ENCODE measurements around the gene STK26. TPM values are rescaled to one million over a fixed set of nuclear protein-coding genes. Genes with fewer than 3 reads are reported as not detected.

STK26 gene
- total RNA-seq, 1 experiment from 2014 or later: 50.7 TPM

- CTCF ChIA-PET: no interaction called here
Measured at GRCh38 chrX:132088864-132089263, 65.8 kb downstream of the STK26 start.

GRCh38 chrX:132090403-132091159 is 67.5 kb downstream of the STK26 start:
- H3K9ac ChIP-seq (ENCODE audit: low read length): no peak overlapping the region
- peaks cover 21% of the 10 kb centered on the region for H3K4me1 ChIP-seq (ENCODE audit: insufficient read depth, low read length)
- H4K20me1 ChIP-seq (ENCODE audit: low read length): no peaks in the 10 kb centered on the region
- no peaks in the 10 kb centered on the region for H3K79me2 ChIP-seq (ENCODE audit: low read length)
- no peaks in the 10 kb centered on the region for H3K36me3 ChIP-seq (ENCODE audit: low read depth, low read length)
- no peaks in the 10 kb centered on the region for H3K9me3 ChIP-seq (ENCODE audit: low read length)
- intact Hi-C loops (cut with micrococcal nuclease): no loop called here
- BruUV-seq (replicated peaks): no TSS peak
- ChIA-PET POLR2A (ENCODE audit: unreplicated experiment) (no interaction called here), CTCF (no interaction called here)
- no peaks in the 10 kb centered on the region for H3K27me3 ChIP-seq (ENCODE audit: low read length)
- no peaks in the 10 kb centered on the region for H3F3A ChIP-seq (ENCODE audit: low read length, unreplicated experiment)
- DNase-seq: no peak
- H3K4me2 ChIP-seq (ENCODE audit: low read length): no peak overlapping the region
- no peak overlapping the region for H3K27ac ChIP-seq (ENCODE audit: low read length)
- H3K9me2 ChIP-seq (replicated peaks; ENCODE audit: low read length): no peaks in the 10 kb centered on the region
- H2AFZ ChIP-seq (ENCODE audit: low read length): no peak overlapping the region
- no peak overlapping the region for H3K4me3 ChIP-seq (ENCODE audit: low read length)
- no peak for ATAC-seq
- no peak for TF ChIP-seq EZH2 (IDR thresholded peaks at IDR 0.05; ENCODE audit: low read length, unreplicated experiment)
- no peak for TF ChIP-seq EZH2phosphoT487 (IDR thresholded peaks at IDR 0.05; ENCODE audit: borderline replicate concordance, low read length)
- TF ChIP-seq CTCF (conservative IDR thresholded peaks at IDR 0.05; ENCODE audit: low read depth, low read length): no peak

More at GRCh38 chrX:132088864-132089263, 65.8 kb downstream of the STK26 start:
- Histone ChIP-seq H3K9me3 (ENCODE audit: low read length) (no peaks in the 10 kb centered on the region), H3F3A (ENCODE audit: low read length, unreplicated experiment) (no peaks in the 10 kb centered on the region), H3K79me2 (ENCODE audit: low read length) (no peaks in the 10 kb centered on the region), H2AFZ (ENCODE audit: low read length) (no peak overlapping the region), H3K4me2 (ENCODE audit: low read length) (no peak overlapping the region), H3K4me3 (ENCODE audit: low read length) (no peak overlapping the region), H3K9me2 (replicated peaks; ENCODE audit: low read length) (no peaks in the 10 kb centered on the region), H4K20me1 (ENCODE audit: low read length) (no peaks in the 10 kb centered on the region), H3K9ac (ENCODE audit: low read length) (no peak overlapping the region), H3K27ac (ENCODE audit: low read length) (no peak overlapping the region), H3K4me1 (ENCODE audit: insufficient read depth, low read length) (peaks cover 22% of the 10 kb centered on the region), H3K36me3 (ENCODE audit: low read depth, low read length) (no peaks in the 10 kb centered on the region), H3K27me3 (ENCODE audit: low read length) (no peaks in the 10 kb centered on the region)
- POLR2A ChIA-PET (ENCODE audit: unreplicated experiment): no interaction called here
- no peak for DNase-seq
- TF ChIP-seq EZH2 (IDR thresholded peaks at IDR 0.05; ENCODE audit: low read length, unreplicated experiment) (no peak), CTCF (conservative IDR thresholded peaks at IDR 0.05; ENCODE audit: low read depth, low read length) (no peak), EZH2phosphoT487 (IDR thresholded peaks at IDR 0.05; ENCODE audit: borderline replicate concordance, low read length) (no peak)
- intact Hi-C loops (cut with micrococcal nuclease): loop anchor here (10.0 kb wide), 1 partner anchor 526 kb away; no protein-coding TSS in a partner anchor
- ATAC-seq: no peak
- BruUV-seq (replicated peaks): no TSS peak

GRCh38 chrX:132092439-132093065 is 69.5 kb downstream of the STK26 start:
- no TSS peak for BruUV-seq (replicated peaks)
- H3K36me3 ChIP-seq (ENCODE audit: low read depth, low read length): no peaks in the 10 kb centered on the region
- no peaks in the 10 kb centered on the region for H3F3A ChIP-seq (ENCODE audit: low read length, unreplicated experiment)
- no peaks in the 10 kb centered on the region for H3K9me3 ChIP-seq (ENCODE audit: low read length)
- no peak overlapping the region for H2AFZ ChIP-seq (ENCODE audit: low read length)
- DNase-seq (peak; percentile 73), ATAC-seq (peak; percentile 65)
- no peaks in the 10 kb centered on the region for H3K79me2 ChIP-seq (ENCODE audit: low read length)
- no peak overlapping the region for H3K27ac ChIP-seq (ENCODE audit: low read length)
- H3K27me3 ChIP-seq (ENCODE audit: low read length): no peaks in the 10 kb centered on the region
- TF ChIP-seq CTCF (conservative IDR thresholded peaks at IDR 0.05; ENCODE audit: low read depth, low read length) (peak; percentile 72), EZH2 (IDR thresholded peaks at IDR 0.05; ENCODE audit: low read length, unreplicated experiment) (no peak)
- no peak overlapping the region for H3K9ac ChIP-seq (ENCODE audit: low read length)
- POLR2A ChIA-PET (ENCODE audit: unreplicated experiment): no interaction called here
- intact Hi-C loops (cut with micrococcal nuclease): loop anchor here (1.0 kb wide), 1 partner anchor 127 kb away; the partner anchor contains the start of gene RAP2C
- CTCF ChIA-PET: interaction anchor here (0.6 to 1.5 kb wide), 10 partner anchors 21 to 521 kb away, joined by 3 to 44 read pairs (median 4); partner anchors contain the start of gene RAP2C
- H4K20me1 ChIP-seq (ENCODE audit: low read length): no peaks in the 10 kb centered on the region
- peaks cover 2% of the 10 kb centered on the region for H3K4me1 ChIP-seq (ENCODE audit: insufficient read depth, low read length)
- H3K9me2 ChIP-seq (replicated peaks; ENCODE audit: low read length): no peaks in the 10 kb centered on the region
- H3K4me3 ChIP-seq (ENCODE audit: low read length): no peak overlapping the region
- no peak overlapping the region for H3K4me2 ChIP-seq (ENCODE audit: low read length)

All from PC-3 (cell line).